SJCRH30 (cell line): ENCODE results near the gene CYB5RL. TPM values are rescaled to one million over a fixed set of nuclear protein-coding genes. Genes with fewer than 3 reads are reported as not detected.
"Not testable (repeated sequence)": the region's sequence is repeated elsewhere in the genome, so short reads cannot be mapped to it uniquely, and the experiment has no call there.

Source experiments
- DNase-seq, 2 experiments: peaks; one replicate each; pipeline ENCODE4 v3.0.0-alpha.2; 2015 to 2020
- H3K27ac ChIP-seq: fragments of 250-450 bp; sonication (Bioruptor Pico); 2 replicates; pipeline ENCODE4 v1.5.1; 2020; ENCODE audit warnings: mild to moderate bottlenecking, moderate library complexity
- H3K27me3 ChIP-seq: fragments of 250-450 bp; sonication (Bioruptor Pico); 2 replicates; pipeline ENCODE4 v1.5.1; 2020; ENCODE audit warnings: mild to moderate bottlenecking, moderate library complexity
- H3K36me3 ChIP-seq: fragments of 250-450 bp; sonication (Bioruptor Pico); 2 replicates; pipeline ENCODE4 v1.5.1; 2020; ENCODE audit warnings: mild to moderate bottlenecking, moderate library complexity
- H3K4me1 ChIP-seq: fragments of 250-450 bp; sonication (Bioruptor Pico); 2 replicates; pipeline ENCODE4 v1.5.1; 2020; ENCODE audit warnings: mild to moderate bottlenecking, moderate library complexity
- H3K4me3 ChIP-seq: fragments of 250-450 bp; sonication (Bioruptor Pico); 2 replicates; pipeline ENCODE4 v1.5.1; 2020; ENCODE audit warnings: mild to moderate bottlenecking, moderate library complexity
- H3K9me3 ChIP-seq: fragments of 250-450 bp; sonication (Bioruptor Pico); replicated peaks from 2 replicates; pipeline ENCODE4 v1.5.1; 2020; ENCODE audit warnings: mild to moderate bottlenecking, moderate library complexity
- total RNA-seq: library from RNA; depleted of rRNA; stranded (reverse); fragments of >200 nt; shearing (Covaris generic); gene quantifications from 2 replicates; pipeline ENCODE4 v1.2.3, GENCODE V29; 2014

The CYB5RL gene
- total RNA-seq, 1 experiment from 2014 or later, result 7.0 TPM

DNA sequence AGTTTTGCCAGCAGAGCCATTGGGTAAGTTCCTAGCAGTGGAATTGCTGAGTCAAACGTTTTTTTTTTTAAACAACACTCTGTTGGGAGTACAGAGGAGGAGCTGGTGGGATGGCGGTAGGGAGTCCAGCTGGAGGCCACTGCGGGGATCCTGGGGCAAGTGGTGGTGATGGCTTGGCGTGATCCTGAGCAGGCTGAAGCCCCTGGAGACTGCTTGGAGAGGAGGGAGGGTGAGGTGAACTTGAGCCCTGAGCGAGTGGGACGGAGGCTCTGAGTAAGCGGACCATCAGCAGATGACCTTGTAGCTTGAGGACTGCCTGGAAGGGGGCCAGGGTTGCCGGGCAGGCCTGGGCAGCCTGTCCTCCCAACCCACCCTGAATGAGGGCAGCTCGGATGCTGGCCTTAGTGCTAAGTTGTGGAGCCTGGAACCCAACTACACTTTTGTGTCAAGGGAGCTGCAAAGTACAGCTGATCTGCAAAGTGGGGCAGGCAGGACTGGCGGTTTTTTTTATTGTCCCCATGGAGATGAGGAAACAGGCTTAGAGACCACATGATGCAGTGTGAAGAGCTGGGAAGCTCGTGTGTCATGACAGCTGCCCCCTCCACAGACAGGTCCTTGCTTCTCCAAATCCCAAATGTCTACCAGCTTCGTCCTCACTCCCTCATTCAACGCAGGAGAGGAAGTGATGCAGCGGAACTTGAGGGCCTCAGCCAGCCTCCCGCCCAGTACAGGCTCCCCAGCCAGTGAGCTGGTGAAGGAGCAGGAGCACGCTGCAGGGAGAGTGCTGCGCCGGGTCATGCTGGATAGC, 20.4 kb upstream of the CYB5RL start:
- Histone ChIP-seq H3K27ac (peak overlapping the region; percentile 28), H3K36me3 (peaks cover 32% of the 10 kb centered on the region), H3K4me1 (peaks cover 21% of the 10 kb centered on the region), H3K4me3 (no peak overlapping the region), H3K27me3 (no peaks in the 10 kb centered on the region), H3K9me3 (no peaks in the 10 kb centered on the region)
- peak; percentile 81 to 87 for DNase-seq

DNA sequence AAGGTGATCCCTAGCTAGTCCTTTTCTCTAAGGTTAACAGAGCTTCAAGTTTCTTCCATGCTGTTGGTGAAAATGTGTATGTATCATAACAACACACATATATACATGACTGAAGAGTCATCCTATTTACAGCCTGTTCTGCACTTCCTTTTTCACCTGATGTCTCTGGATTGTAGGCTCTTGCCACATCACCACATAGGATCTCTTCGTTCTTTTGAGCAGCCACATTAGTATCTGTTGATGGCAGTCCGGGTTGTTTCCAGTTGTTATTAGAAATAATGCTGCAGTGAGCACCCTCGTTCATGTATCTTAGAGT, 19.8 kb upstream of the CYB5RL start:
- peaks cover 37% of the 10 kb centered on the region for H3K36me3 ChIP-seq
- H3K4me1 ChIP-seq, result peaks cover 21% of the 10 kb centered on the region
- no peak overlapping the region for H3K4me3 ChIP-seq
- no peak overlapping the region for H3K27ac ChIP-seq
- no peaks in the 10 kb centered on the region for H3K9me3 ChIP-seq
- no peak for DNase-seq
- H3K27me3 ChIP-seq, result no peaks in the 10 kb centered on the region

DNA sequence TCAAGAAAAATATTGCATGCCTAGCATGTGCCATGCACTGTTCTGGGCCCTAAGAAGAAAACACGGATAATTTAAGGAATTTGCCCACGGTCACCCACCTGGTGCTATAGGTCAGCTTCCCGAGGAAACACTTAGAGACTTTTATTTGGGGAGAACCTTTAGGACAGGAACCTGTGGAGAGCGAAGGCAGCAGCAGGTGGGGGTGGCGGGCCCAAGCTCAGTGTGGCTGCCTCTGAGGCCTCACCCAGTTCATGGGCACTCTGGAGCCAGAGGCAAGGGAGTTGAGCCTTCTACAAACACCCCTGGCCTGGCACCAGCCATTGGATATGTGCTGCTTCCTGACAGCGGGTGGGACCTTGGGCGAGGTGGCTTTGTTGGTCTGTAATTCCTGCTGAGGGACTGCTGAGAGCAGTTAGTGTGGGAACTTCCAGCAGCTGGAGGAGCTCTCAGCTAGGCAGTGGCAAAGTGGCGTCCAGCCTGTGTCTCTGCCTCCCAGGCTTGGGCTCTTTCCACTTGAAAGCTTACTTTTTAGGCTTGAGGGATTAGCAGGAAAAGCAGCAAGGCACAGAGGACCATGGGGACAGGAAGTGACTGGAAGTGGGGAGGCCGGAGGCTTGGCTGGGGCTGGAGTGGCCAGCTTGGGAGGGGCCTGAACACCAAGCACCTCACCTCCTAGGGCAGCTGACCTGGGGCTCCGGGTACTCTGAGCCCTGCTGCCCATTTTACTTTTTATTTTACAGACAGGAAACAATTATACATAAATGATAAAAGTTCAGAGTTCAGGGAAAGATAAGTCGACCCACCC, 19.3 kb upstream of the CYB5RL start:
- no peak overlapping the region for H3K27ac ChIP-seq
- peaks cover 21% of the 10 kb centered on the region for H3K4me1 ChIP-seq
- DNase-seq, result peak in 1 of 2 experiments; percentile 47
- H3K9me3 ChIP-seq, result no peaks in the 10 kb centered on the region
- H3K27me3 ChIP-seq, result no peaks in the 10 kb centered on the region
- H3K4me3 ChIP-seq, result no peak overlapping the region
- peaks cover 43% of the 10 kb centered on the region for H3K36me3 ChIP-seq

DNA sequence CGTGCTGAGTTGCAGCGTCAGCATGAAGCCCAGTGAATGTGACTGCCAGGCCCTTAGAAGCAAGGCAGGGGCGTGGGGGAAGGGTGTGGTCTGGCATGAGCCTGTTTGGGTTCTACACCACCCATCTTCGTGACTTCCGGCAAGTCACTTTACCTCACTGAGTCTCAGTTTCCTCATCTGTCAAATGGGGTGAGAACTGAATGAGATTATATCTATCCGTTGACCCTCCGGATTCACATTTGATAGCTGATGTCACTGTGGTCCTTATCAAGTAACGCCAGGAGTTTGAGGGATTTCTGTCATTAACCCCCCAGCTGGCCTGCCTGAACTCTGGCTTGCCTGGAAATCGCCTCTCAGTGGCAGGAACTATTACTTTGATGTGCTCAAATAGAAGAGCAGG, 15.7 kb upstream of the CYB5RL start:
- peaks cover 78% of the 10 kb centered on the region for H3K36me3 ChIP-seq
- peaks cover 15% of the 10 kb centered on the region for H3K4me1 ChIP-seq
- no peak overlapping the region for H3K27ac ChIP-seq
- no peaks in the 10 kb centered on the region for H3K9me3 ChIP-seq
- no peak for DNase-seq
- H3K27me3 ChIP-seq, result no peaks in the 10 kb centered on the region
- no peak overlapping the region for H3K4me3 ChIP-seq

DNA sequence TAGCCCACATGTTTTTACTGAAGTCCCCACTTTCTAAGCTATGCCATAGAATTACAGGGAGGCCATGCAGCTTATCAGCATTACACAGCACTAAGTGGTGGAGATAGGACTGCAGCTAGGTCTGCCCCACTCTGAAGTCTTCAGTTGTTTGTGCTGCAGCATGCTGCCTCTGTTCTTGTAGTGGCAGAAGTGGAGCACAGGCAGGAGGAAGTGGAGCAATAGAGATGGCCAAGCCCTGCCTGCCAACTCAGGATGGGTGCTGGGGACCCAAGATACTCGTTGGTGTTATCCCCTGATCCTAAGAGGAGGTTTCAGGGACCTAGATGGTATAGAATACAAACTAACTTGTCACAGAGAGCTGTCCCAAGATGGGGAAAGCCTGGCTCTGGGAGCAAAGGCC, 13.0 kb upstream of the CYB5RL start:
- no peaks in the 10 kb centered on the region for H3K4me1 ChIP-seq
- no peak overlapping the region for H3K27ac ChIP-seq
- no peak for DNase-seq
- H3K36me3 ChIP-seq, result peaks cover 87% of the 10 kb centered on the region
- H3K27me3 ChIP-seq, result no peaks in the 10 kb centered on the region
- no peaks in the 10 kb centered on the region for H3K9me3 ChIP-seq
- no peak overlapping the region for H3K4me3 ChIP-seq

DNA sequence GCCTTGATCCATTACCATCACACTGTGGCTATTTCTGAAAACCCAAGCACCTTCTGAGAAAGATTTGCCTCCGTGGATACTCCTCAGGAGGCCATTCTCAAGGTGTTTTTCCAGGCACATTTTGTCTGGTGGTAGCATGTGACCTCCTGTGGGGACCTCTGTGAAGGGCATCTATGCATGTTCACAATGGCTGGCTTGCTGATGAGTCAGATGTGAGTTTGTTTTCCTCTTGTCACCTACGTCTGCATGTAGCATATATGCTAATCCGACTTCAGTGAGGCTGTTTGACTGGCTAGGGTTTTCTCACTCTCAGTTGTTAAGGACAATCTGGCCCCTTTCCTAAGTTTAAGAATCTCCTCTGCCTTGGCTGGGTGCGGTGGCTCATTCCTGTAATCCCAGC, 8.1 kb upstream of the CYB5RL start:
- H3K4me1 ChIP-seq, H3K4me3 ChIP-seq, H3K27me3 ChIP-seq, H3K27ac ChIP-seq, H3K9me3 ChIP-seq, DNase-seq: not testable (repeated sequence)
- peaks cover 75% of the 10 kb centered on the region for H3K36me3 ChIP-seq

DNA sequence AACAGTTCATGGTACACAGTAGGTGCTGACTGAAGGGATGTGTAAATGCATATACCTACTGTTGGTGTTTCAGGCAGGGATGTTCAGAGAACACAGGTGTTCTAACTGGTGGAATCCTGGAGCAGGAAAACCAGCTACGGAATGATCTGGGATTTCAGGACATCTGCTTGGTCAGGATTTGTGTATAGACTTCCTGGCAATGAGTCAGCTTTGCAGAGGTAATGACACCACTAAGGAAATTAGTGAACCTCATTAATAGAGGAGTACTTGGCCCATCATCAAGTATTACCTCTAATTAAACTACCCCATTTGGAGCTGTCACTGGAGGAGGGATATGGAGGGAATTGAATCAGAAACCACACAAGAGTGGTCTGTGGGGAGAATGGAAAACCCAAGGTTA, 7.5 kb upstream of the CYB5RL start:
- no peak overlapping the region for H3K4me3 ChIP-seq
- H3K4me1 ChIP-seq, result no peaks in the 10 kb centered on the region
- no peaks in the 10 kb centered on the region for H3K27me3 ChIP-seq
- H3K36me3 ChIP-seq, result peaks cover 72% of the 10 kb centered on the region
- no peak overlapping the region for H3K27ac ChIP-seq
- DNase-seq, result no peak
- no peaks in the 10 kb centered on the region for H3K9me3 ChIP-seq

DNA sequence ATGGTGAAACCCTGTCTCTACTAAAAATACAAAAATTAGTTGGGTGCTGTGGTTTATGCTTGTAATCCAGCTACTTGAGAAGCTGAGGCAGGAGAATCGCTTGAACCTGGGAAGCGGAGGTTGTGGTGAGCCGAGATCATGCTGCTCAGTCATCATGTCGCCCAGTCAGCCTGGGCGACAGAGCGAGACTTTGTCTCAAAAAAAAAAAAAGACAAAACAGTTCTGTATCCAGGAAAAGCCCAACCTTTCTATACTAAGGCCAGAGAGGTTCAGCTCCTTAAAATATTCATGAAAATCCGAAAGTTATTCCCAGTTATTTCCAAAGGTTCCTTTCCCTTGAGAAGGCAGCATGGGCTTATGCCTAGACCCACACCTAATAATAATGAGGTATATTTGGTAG, 4.4 kb upstream of the CYB5RL start:
- H3K9me3 ChIP-seq, result no peaks in the 10 kb centered on the region
- no peaks in the 10 kb centered on the region for H3K27me3 ChIP-seq
- H3K36me3 ChIP-seq, result peaks cover 46% of the 10 kb centered on the region
- DNase-seq, result no peak
- peaks cover under 1% of the 10 kb centered on the region for H3K4me1 ChIP-seq
- no peak overlapping the region for H3K4me3 ChIP-seq
- H3K27ac ChIP-seq, result no peak overlapping the region

DNA sequence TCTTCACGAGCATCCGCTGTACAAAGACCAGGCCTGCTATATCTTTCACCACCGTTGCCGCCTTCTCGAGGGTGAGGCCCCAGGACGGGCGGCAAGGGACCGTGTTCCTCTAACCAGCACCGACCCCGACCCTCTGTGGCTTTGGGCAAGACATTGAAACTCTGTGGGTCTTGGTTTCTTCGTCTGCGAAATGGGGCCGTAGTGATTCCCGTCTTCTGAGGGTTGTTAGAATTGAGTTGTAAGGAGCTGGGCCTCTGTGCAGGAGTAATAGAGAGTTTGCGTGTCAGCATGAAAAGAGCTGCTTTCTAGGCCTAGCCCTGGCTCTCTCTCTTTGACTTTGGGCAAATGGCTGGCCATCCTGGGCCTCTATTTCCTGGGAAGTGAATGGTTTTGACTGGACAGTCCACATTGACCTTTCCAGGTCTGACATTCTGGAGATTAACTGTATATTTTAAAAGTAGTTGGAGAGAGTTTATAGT, 728 bp upstream of the CYB5RL start:
- Histone ChIP-seq H3K27ac (peak overlapping the region; percentile 65), H3K36me3 (peaks cover 20% of the 10 kb centered on the region), H3K27me3 (no peaks in the 10 kb centered on the region), H3K9me3 (no peaks in the 10 kb centered on the region), H3K4me3 (peak overlapping the region; percentile 83), H3K4me1 (peaks cover 3% of the 10 kb centered on the region)
- DNase-seq, result no peak

DNA sequence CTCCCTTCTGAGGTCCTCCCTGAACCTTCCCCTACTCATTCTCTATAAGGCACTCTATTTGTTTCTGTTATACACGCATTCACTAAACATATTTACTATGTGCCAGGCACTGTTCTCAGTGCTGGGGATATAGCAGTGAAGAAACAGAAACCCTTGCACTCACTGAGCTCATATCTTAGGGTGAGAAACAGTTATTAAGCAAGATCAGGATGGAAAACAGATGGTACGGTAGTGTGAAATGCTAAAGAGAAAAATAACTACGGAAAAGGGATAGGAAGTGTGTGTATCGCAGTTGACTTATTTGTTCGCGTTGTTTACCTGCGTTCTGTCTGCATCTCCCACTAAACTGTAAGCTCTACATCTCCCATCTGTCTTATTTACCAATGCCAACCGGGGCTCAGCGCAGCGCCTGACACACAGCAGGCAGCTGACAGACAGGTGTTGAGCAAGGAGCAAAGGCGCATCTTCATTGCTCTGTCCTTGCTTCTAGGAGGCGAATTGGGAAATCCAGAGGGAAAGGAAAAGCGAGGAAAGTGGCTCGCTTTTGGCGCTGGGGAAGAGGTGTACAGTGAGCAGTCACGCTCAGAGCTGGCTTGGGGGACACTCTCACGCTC, 572 bp downstream of the CYB5RL start:
- no peak for DNase-seq

DNA sequence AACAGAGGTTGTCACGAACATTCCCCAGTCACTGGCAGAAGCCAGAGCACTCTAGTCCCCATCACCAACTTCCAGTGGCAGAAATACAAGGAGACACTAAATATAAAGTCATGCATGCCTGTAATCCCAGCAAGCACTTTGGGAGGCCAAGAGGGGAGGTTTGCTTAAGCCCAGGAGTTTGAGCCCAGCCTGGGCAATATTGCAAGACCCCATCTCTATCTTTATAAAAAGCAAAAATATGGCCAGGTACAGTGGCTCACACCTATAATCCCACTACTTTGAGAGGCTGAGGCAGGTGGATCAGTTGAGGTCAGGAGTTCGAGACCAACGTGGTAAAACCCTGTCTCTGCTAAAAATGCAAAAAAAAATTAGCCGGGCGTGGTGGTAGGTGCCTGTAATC, 6.4 kb downstream of the CYB5RL start:
- H3K27ac ChIP-seq, result no peak overlapping the region
- DNase-seq, result no peak
- H3K9me3 ChIP-seq, result no peaks in the 10 kb centered on the region

More for the DNA sequence above, 572 bp downstream of the CYB5RL start:
- peak overlapping the region; percentile 83 for H3K4me3 ChIP-seq
- no peak overlapping the region; the same call in 1 of the 2 replicates for H3K27ac ChIP-seq
- peaks cover 3% of the 10 kb centered on the region for H3K4me1 ChIP-seq
- H3K27me3 ChIP-seq, result no peaks in the 10 kb centered on the region
- H3K36me3 ChIP-seq, result peaks cover 8% of the 10 kb centered on the region
- no peaks in the 10 kb centered on the region for H3K9me3 ChIP-seq

DNA sequence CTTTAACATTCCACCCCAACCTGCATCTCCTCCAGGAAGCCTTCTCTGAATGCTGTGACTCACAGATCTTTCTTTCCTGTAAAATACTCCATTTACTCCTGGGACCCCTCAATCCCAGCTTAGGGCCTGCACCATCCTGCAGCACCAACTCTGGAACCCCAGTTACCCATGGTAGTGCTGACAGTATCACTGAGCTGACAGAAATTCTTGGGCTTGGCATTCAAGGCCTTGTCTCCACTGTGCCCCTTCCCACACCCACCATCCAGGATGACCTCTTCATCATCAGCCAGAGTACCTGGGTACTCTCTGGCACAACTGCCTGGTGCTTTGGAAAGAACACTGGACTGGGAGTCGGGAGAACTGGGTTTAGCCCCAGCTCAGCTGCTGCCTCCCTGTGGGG, 8.3 kb downstream of the CYB5RL start:
- H3K27ac ChIP-seq, result no peak overlapping the region
- no peaks in the 10 kb centered on the region for H3K4me1 ChIP-seq
- no peak for DNase-seq
- H3K27me3 ChIP-seq, result no peaks in the 10 kb centered on the region
- H3K4me3 ChIP-seq, result no peak overlapping the region
- no peaks in the 10 kb centered on the region for H3K36me3 ChIP-seq
- H3K9me3 ChIP-seq, result no peaks in the 10 kb centered on the region

More for the DNA sequence above, 6.4 kb downstream of the CYB5RL start:
- no peaks in the 10 kb centered on the region for H3K36me3 ChIP-seq
- no peaks in the 10 kb centered on the region for H3K27me3 ChIP-seq
- no peak overlapping the region for H3K4me3 ChIP-seq
- no peaks in the 10 kb centered on the region for H3K4me1 ChIP-seq

DNA sequence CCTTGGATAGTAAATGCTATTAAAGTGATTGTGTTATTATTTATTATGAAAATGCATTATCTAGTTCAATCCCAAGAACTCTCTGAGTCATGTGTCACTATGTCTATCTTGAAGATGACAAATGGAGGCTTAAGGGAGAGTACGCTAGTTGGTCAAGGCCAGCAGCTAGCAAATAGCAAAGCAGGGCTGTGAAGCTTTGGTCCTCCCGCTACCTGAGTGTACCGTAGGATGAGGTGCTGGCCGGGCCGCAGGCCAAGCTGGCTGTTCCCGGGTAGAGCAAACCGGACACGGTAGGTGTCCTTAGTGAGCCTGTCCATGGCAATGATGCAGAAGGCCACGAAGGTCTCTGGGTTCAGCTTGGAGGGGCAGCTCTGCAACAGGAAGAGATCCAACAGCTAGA, 9.3 kb downstream of the CYB5RL start:
- Histone ChIP-seq H3K27me3 (no peaks in the 10 kb centered on the region), H3K9me3 (no peaks in the 10 kb centered on the region), H3K4me1 (no peaks in the 10 kb centered on the region), H3K27ac (no peak overlapping the region), H3K36me3 (no peaks in the 10 kb centered on the region), H3K4me3 (no peak overlapping the region)
- DNase-seq, result no peak

DNA sequence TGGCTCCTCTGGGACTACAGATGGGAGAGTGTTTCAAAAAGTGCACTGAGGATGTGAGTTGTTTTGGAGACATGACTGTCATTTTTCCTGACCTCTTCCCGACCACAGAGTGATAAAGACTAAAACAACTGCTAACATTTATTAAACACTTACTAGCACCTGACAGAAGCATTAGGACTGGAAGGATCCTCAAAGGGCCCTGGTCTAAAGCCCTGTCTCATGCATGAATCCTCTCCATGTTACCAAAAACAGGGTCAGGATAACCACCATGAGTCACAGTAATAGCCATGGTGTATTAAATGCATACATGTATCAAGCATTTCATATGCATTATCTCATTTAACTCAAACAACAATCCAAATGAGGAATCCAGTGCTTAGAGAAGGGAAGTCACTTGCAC, 11.5 kb downstream of the CYB5RL start:
- no peaks in the 10 kb centered on the region for H3K4me1 ChIP-seq
- no peak overlapping the region for H3K27ac ChIP-seq
- no peaks in the 10 kb centered on the region for H3K9me3 ChIP-seq
- no peaks in the 10 kb centered on the region for H3K36me3 ChIP-seq
- DNase-seq, result no peak
- H3K27me3 ChIP-seq, result no peaks in the 10 kb centered on the region
- no peak overlapping the region for H3K4me3 ChIP-seq

DNA sequence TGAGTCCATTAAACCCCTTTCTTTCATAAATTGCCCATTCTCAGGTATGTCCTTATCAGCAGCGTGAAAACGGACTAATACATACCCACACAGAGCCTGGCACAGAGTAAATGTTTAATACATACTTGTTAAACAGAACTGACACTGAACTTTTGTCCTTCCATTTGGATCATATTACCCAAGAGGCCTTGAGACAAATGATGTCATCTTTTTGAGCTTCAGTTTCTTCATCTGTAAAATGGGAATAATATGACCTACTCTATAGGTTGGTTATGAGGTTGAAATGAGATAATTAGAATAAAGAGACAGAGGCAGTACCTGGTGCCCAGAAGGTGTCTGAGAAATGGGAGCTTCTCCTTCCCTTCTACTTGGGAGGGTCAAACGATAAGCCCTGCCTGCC, 13.8 kb downstream of the CYB5RL start:
- Histone ChIP-seq H3K36me3 (no peaks in the 10 kb centered on the region; the same call in 1 of the 2 replicates), H3K9me3 (no peaks in the 10 kb centered on the region), H3K27me3 (no peaks in the 10 kb centered on the region), H3K4me3 (no peak overlapping the region), H3K27ac (no peak overlapping the region), H3K4me1 (no peaks in the 10 kb centered on the region; the same call in 1 of the 2 replicates)
- DNase-seq, result no peak
